22Rv1 (cell line): ENCODE results near the gene NCOA3.

ENCODE experiments used
- ZFX ChIP-seq: fragments of 450-650 bp; IDR thresholded peaks from 2 replicates; pipeline ENCODE4 v1.6.1; 2017; ENCODE audit warnings: antibody characterized with exemption, borderline replicate concordance
- TF ChIP-seq, protein P1 (sequence below): fragments of 450-650 bp; IDR thresholded peaks from 2 replicates; pipeline ENCODE4 v1.5.1; 2017; ENCODE audit warnings: mild to moderate bottlenecking

DNA sequence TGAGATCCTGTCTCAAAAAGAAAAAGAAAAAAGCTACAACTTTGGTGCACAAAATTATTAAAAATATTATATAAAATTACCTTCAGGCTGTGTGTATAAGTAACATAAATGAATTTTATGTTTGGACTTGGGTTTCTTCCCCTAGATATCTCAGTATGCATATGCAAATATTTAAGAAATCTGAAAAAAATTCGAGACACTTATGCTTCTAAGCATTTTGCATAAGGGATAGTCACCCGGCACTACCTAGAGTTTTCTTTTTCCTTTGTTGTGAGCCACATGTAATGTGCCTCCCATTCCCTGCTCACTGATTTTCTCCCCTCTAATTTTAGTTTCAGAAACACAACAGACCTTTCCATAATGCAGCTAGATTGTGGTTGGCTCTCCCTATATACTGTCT lies 79.4 kb downstream of the NCOA3 start:
- TF ChIP-seq, protein P1, sequence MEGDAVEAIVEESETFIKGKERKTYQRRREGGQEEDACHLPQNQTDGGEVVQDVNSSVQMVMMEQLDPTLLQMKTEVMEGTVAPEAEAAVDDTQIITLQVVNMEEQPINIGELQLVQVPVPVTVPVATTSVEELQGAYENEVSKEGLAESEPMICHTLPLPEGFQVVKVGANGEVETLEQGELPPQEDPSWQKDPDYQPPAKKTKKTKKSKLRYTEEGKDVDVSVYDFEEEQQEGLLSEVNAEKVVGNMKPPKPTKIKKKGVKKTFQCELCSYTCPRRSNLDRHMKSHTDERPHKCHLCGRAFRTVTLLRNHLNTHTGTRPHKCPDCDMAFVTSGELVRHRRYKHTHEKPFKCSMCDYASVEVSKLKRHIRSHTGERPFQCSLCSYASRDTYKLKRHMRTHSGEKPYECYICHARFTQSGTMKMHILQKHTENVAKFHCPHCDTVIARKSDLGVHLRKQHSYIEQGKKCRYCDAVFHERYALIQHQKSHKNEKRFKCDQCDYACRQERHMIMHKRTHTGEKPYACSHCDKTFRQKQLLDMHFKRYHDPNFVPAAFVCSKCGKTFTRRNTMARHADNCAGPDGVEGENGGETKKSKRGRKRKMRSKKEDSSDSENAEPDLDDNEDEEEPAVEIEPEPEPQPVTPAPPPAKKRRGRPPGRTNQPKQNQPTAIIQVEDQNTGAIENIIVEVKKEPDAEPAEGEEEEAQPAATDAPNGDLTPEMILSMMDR, result no peak
- no peak for TF ChIP-seq ZFX
